GM12892 (cell line): ENCODE measurements around the gene SCAPER.

Source experiments
- POLR2A ChIP-seq: IDR thresholded peaks from 2 replicates; pipeline ENCODE4 v1.6.1; 2011; ENCODE audit warnings: low read depth, low read length, control low read depth
- POLR2AphosphoS5 ChIP-seq: IDR thresholded peaks from 2 replicates; pipeline ENCODE4 v1.6.1; 2011; ENCODE audit warnings: low read depth, low read length, control low read depth
- TAF1 ChIP-seq: IDR thresholded peaks from 2 replicates; pipeline ENCODE4 v1.6.1; 2011; ENCODE audit warnings: low read depth, mild to moderate bottlenecking, control low read depth, low read length, borderline replicate concordance

DNA sequence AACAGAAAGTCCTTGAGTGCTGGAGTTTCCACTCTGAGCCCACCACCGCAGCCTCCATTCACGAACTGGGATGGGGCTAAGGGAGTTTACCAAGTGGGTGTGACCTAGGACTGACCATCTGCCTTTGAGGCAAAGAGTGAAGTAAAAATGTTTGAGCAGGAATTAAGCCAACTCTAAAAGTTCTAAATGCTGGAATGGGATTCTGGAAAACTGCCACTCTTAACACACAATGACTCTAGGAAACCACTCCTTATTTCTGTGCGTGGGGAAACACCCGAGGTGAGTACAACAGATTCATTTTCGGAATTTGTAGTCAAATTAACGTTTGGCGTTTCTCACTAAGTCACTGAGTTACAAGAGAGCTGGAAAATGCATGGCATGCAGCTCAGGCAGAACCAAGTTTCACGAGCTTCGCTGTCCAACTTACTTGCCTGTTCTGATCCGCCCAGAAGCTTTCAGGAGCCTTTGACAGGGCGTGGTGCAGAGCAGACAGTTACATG is 537.0 kb downstream of the SCAPER start:
- TF ChIP-seq POLR2AphosphoS5 (no peak), POLR2A (no peak), TAF1 (no peak)
